Nucleus accumbens (tissue), 56 donors: ENCODE results near the gene ORAI3.

ENCODE experiments used
- DNase-seq, 56 donors: peaks; one replicate each; lab custom pipeline; 2025; lab: John Stamatoyannopoulos, UW

ORAI3 gene

GRCh38 chr16:30985401-30986128 is 36.7 kb downstream of the ORAI3 start:
- DNase-seq: peak in 2 of 56 donors; percentile 14 to 15

GRCh38 chr16:30986129-30986991 is 37.5 kb downstream of the ORAI3 start:
- no peak for DNase-seq

GRCh38 chr16:30987581-30988190 is 38.8 kb downstream of the ORAI3 start:
- DNase-seq: no peak

- DNase-seq: no peak
These were observed 40.7 kb downstream of the ORAI3 start for GRCh38 chr16:30989469-30990047.

GRCh38 chr16:30990105-30990504 is 41.2 kb downstream of the ORAI3 start:
- no peak for DNase-seq

GRCh38 chr16:30991052-30991451 is 42.2 kb downstream of the ORAI3 start:
- DNase-seq: no peak

- no peak for DNase-seq
These were observed 43.5 kb downstream of the ORAI3 start for GRCh38 chr16:30992276-30992780.

- no peak for DNase-seq
These were observed 44.3 kb downstream of the ORAI3 start for GRCh38 chr16:30992931-30993816.

GRCh38 chr16:30995927-30996323 is 47.1 kb downstream of the ORAI3 start:
- no peak for DNase-seq

- DNase-seq: no peak
These were observed 47.6 kb downstream of the ORAI3 start for GRCh38 chr16:30996324-30996984.

GRCh38 chr16:30996985-30997724 is 48.3 kb downstream of the ORAI3 start:
- peak in 23 of 56 donors; percentile 7 to 63 (median 29) for DNase-seq

GRCh38 chr16:30997725-30998711 is 49.1 kb downstream of the ORAI3 start:
- no peak for DNase-seq

GRCh38 chr16:30998852-30999761 is 50.2 kb downstream of the ORAI3 start:
- DNase-seq: peak in 2 of 56 donors; percentile 14 to 21

GRCh38 chr16:31000671-31001382 is 52.0 kb downstream of the ORAI3 start:
- DNase-seq: no peak

GRCh38 chr16:31001507-31002249 is 52.8 kb downstream of the ORAI3 start:
- DNase-seq: no peak
